GM18526 (cell line): ENCODE results near the gene EVX1.

Source experiments
- POLR2A ChIP-seq: IDR thresholded peaks from 3 replicates; pipeline ENCODE4 v1.6.1; 2011; ENCODE audit not compliant: insufficient read length; ENCODE audit errors: extremely low read depth

EVX1 gene

DNA sequence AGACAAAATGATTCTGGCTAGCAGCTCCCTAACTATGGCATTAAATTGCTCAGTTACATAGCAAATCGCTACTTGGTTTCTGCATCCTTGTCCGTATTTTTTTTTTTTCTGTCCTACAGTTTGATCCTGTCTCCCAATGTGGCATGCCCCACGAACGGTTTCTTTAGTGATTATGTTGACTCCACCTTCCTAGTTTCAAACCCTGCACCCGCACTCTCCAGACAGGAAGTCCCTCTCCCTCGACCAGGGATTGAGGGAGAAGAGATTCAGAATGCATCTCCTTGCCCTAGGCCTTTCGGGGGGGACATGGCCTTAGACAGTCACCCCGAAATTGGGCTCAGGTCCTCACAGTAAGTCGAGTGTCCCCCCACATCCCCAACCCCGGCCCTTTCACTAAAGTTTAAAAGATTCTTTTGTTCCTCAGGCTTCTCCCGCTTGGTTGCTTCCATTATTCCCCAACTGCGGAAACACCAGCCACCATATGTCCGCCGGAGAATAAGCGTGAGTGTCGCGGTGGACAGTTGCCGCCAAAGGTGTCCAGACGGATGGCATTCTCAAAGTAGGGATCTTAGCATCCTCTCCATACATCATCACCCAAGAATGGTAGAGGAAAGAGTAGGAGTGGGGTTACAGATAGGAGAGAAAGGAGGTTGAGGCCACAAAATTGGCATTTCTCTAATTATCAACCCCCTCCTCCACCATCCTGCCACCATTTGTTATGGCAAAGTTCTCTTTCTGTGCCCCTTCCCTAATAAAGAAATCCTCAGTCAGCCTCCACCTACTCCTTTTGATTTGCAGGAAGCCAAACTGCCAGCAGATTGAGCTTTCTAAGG lies 7.3 kb downstream of the EVX1 start:
- TF ChIP-seq POLR2A, result no peak

DNA sequence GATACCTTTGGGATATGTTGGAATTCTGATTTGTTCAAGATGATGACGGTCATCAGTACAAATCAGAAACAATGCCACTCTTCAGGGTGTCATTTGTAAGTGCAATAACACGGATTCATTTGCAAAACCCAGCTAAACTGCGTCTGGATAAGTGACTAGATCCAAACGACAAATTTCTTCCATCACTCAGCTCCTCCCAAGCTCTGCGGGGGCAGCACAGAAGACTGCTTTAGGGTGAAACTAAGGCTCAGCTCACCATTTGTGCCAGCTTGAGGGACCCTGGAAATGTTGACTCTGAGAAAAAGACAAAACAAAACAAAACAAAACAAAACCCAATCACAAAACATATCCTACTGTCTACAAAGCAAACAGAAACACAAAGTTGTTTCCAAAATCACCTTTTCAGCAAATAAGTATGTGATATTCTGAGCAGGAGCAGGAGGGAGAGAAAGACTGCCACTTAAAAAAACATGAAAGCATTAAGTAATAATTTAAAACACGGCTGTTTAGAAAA lies 8.0 kb downstream of the EVX1 start:
- no peak for TF ChIP-seq POLR2A

DNA sequence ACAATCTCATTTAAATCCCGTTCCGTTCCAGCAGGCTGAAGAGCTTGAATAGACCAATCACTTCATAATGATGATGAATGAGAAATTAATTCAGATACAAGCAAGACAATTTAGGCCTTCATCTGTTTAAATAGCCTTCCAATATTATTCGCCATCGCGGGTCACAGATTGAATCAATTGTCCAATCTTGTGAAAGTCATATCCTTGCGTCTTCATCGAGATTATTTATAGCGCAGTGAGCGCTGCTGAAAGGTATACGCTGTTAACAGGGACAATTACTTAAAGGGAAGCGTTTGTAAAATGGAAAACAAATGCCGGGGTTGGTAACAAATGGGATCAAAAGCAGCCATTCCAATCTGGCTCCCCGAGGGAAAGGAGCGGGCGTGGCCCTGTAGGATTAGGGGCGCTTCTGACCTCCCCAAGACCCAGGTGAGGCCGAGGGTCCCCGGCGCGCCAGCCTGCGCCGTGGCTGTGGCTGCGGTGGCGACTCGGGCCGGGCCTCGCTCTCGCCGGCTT lies 8.6 kb downstream of the EVX1 start:
- no peak for TF ChIP-seq POLR2A

DNA sequence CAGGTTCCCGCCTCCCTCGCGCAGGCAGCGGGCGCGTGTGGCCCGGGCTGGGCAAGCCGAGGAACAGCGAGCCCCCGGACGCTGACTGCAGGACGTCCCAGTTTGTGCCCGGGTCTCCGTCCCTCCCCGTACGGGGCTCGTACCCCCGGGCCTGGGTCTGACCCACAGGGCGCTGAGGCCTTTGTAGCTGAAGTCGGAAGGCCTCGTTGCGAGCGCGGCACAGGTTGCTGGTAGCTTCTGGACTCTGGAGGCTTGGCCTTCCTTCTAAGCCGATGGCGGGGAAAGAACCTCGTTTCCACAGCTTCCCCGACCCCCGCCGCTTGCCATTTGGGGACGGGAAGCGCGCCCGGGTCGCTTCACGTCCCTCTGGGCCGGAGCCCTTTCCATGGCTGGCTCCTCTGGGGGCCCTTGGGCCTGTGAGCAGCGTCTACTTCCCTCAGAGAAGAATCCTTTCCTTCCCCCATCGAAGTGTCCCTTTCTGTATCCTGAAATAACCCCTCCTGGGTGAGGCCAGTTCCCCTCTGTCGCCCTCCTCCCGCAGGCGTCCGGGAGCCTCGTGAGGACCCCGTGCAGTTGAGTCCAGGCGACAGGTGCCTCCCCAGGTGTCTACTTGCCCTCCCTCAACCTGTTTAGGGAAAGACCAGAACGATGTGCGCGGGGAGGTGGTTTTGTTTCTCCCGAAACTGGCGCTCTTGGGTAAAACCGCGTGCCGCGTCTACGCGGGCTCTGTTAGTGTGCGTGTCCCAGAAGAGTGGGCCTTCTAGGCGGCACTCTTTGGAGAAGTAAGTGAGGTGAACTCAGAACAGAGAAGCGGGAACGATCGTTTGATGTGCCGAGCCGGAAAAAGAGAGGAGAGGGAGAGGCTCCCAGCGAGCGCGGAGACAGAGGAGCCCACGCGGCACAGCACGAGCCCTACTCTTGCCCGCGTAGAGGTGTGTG lies 9.3 kb downstream of the EVX1 start:
- no peak for TF ChIP-seq POLR2A

DNA sequence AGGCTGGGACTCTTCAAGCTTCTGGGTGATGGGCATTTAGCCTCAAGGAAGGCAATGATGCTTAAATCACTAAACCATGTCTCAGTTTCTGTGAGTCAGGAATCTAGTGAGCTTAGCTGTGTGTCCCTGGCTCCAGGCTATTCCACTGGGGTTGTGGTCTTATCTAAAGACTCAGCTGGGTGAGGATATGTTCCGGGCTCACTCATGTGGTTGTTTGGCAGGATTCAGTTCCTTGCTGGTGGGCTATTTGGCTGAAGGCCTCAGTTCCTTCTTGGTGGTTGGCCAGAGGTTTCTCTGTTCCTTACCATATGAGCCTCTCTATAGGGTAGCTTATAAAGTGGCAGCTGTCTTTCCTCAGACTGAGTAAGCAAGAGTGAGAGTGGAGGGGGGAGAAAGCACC lies 12.0 kb downstream of the EVX1 start:
- TF ChIP-seq POLR2A, result no peak

DNA sequence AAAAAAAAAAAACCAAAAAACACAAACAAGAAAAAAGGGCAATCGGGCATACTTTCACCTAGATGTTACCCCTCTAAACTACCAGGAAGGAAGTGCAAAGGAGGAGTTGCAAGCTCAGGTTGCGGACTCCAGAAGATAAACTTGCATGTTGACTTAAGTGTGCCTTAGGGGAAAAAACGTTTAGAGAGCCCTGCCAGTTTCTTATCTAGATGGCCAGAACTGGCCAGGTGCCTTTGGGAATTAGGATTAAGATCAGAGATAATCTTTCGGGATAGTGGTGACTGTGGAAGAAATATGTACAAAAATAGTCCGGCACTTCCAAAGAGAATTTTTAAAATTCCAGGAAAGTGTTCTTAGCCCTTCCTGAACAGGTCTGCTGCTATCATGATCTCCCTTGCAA lies 17.6 kb downstream of the EVX1 start:
- no peak for TF ChIP-seq POLR2A

DNA sequence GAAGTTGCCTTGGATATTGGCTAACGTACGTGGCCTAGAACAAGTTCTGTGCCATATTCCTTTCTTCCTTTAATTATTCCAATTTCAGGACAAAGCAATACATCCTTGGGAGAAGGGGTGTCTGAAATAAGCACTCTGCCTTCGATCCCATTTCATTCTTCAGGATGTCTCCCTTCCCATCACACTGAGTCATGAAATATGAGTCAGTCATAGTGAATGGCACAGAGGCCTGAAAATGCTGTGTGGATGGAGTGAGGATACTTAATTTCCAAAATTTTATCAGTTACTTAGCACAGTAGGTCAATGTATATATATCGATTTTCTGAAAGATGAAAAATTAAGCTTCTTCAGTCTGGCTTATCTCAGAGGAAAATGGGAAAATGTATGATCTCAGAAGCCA lies 19.5 kb downstream of the EVX1 start:
- no peak for TF ChIP-seq POLR2A

DNA sequence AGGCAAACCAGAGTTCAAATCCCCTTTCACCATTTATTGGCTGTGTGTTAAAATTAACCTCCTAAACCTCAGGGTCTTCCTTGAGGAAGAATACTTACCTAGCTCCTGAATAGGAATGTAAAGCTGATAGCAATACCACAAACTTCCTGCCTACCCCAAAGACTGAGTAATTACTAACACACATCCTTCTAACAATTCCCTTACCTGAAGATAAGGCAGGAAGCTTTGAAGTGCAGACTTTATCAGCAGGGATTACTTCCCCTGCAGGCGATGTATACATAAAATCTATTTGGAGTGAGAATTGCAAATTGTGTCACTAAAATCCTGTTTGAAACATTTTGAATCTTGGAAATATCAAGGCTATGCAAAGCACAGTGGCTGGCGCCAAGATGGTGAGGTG lies 21.2 kb downstream of the EVX1 start:
- TF ChIP-seq POLR2A, result no peak

DNA sequence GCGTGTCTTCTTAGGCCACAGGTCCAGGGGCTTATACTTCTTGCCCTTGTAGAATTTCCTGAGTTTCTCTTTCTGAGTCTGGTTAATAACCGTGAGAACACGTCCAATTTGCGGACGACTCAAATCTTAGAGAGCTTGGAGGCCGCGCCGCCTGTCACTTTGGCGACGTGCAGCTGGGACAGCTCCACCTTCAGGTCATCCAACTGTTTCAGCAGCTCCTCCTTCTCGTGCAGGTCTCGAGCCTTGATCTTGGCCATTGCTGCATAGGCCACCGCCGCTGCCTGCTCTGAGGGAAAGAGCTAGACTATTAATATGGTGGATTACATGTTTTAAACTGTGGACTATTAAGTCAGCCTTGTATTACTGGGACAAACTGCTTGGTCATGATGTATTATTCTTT lies 26.9 kb downstream of the EVX1 start:
- no peak for TF ChIP-seq POLR2A

DNA sequence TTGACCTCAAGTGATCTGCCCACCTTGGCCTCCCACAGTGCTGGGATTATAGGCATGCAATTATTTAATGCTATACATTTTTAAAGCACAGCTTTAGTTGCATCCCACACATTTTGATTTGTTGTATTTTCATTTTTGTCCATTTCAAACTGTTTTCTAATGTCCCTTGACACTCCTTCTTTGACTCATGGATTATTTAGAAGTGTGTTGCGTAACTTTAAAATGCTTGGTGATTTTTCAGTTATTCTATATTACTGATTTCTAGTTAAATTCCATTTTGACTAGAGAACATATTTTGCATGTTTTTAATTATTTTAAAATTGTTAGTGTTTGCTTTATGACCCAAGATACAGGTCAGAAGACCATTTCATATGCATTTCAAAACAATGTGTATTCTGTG lies 28.8 kb downstream of the EVX1 start:
- TF ChIP-seq POLR2A, result no peak

DNA sequence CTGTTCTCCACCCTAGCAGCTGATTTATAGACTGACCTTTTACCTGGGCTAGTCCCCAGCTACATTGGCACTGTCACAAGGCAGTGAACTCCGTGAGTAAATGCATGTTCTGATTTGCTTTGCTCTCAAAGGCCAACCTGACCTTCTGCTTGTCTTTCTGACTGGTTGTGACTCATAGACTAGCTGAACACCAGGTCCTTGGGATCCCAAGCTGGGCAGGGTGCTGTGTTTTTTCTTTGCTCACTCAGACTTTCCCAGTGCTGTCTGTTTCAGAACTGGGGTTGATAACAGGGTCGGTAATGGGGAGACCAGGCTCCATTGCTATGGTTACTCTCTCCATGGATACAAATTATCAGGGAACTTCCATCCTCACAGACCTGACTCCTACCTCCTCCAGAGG lies 35.0 kb downstream of the EVX1 start:
- no peak for TF ChIP-seq POLR2A

DNA sequence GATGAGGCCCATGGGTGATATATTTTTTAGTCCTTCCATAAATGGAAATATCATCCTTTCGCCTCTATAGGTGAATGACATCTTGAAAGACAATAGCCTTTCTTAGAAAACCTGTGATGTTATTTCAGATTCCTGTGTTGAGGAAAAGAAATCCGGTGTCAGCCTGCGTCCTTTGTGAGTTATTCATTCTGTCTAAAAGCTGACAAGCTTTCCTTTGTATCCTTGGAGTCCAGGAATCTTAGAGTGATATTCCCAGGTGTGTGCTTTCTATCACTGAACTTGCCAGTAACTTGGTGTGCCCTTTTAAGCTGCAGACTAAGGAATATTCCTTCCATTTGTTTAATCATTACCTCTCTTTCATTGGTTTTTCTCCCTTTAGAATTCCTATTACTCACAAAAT lies 41.0 kb downstream of the EVX1 start:
- no peak for TF ChIP-seq POLR2A

DNA sequence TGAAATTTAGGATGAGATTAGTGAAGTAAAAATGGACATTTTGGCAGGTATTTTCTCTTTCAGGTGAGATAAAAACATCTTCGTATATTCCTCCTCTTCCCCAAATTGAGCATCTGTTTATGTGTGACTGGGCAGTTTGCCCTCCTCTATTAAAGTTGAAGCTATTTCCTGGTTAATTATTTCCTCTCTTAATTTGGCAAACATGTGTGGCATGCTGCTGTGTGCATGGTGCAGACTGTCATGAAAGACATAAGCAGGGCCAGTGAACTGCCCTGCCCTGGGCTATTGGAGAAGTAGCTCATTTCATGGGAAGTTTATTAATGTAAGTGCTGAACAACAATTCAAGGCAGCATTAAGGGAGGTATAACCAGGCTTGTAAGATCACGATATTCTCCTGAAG lies 52.6 kb downstream of the EVX1 start:
- TF ChIP-seq POLR2A, result no peak

DNA sequence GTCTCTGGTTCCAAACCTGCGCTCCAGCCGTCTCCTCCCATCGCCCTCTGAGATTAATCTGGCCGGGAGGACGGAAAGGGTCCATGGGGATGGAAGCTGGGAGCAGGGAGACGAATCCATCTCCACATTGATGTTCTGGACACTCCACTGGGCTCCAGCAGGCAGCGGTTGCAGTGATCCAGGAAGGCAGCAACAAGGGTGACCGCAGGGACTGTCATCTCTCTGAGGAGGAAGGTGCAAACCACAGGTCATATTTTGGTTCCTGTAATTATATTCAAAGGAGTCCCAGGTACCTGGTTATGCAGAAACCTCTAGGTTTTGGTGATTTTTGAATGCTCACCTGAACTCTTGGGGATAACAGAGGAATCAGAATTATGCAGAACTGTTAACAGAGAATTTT lies 54.8 kb downstream of the EVX1 start:
- TF ChIP-seq POLR2A, result no peak
